Esophagus muscularis mucosa (tissue), 4 donors: ENCODE data around the gene DCLRE1B. TPM values are rescaled to one million over a fixed set of nuclear protein-coding genes. Genes with fewer than 3 reads are reported as not detected.

ENCODE experiments used
- DNase-seq: peaks from one replicate; pipeline ENCODE4 v3.0.0-alpha.2; 2017; ENCODE audit errors: extremely low spot score
- H3K27ac ChIP-seq, 4 donors: fragments of 200-600 bp; sonication (generic); replicated peaks in 1 of 4; 1 replicate in 3 of 4; 2 replicates in 1 of 4; pipeline ENCODE4 v1.5.1; 2016 to 2019; ENCODE audit warnings: mild to moderate bottlenecking in 1 of 4
- H3K27me3 ChIP-seq, 4 donors: fragments of 200-600 bp; sonication (generic); one replicate each; pipeline versions ENCODE4 v1.5.1 to v1.6.0; 2016 to 2019
- H3K36me3 ChIP-seq, 4 donors: fragments of 200-600 bp; sonication (generic); one replicate each; pipeline ENCODE4 v1.5.1; 2016 to 2019
- H3K4me1 ChIP-seq, 4 donors: fragments of 200-600 bp; sonication (generic); one replicate each; pipeline ENCODE4 v1.5.1; 2016 to 2019
- H3K4me3 ChIP-seq, 4 donors: fragments of 200-600 bp; sonication (generic); 1 replicate in 2 of 4; 2 replicates in 2 of 4; pipeline ENCODE4 v1.5.1; 2016 to 2019; ENCODE audit warnings: mild to moderate bottlenecking in 4 of 4, moderate library complexity in 1 of 4
- H3K9me3 ChIP-seq, 4 donors: fragments of 200-600 bp; sonication (generic); 1 replicate in 3 of 4; 2 replicates in 1 of 4; pipeline ENCODE4 v1.5.1; 2016 to 2019
- EP300 ChIP-seq: sonication (generic); formaldehyde crosslinking; IDR thresholded peaks from one replicate; pipeline ENCODE4 v1.6.1; 2017; ENCODE audit warnings: antibody characterized with exemption
- POLR2A ChIP-seq: fragments of 450-650 bp; IDR thresholded peaks from one replicate; pipeline ENCODE4 v1.6.1; 2017; ENCODE audit warnings: antibody characterized with exemption, moderate library complexity, mild to moderate bottlenecking, low read depth
- POLR2AphosphoS5 ChIP-seq, 2 donors: sonication (generic); formaldehyde crosslinking; IDR thresholded peaks; one replicate each; pipeline ENCODE4 v1.6.1; 2017; ENCODE audit warnings: antibody characterized with exemption in 2 of 2
- WGBS: methylation state at CpG from one replicate; pipeline ENCODE4 v1.1.5; 2018; 5-methylcytosine and 5-hydroxymethylcytosine counted together
- intact Hi-C: fragments of 100-400 bp; cut with DNase I; formaldehyde crosslinking; loops from one replicate; pipeline ENCODE4 v1.15.1; 2023
- total RNA-seq, 4 donors: library from RNA; depleted of rRNA; stranded (reverse); fragments of >200 nt; gene quantifications; one replicate each; pipeline versions ENCODE4 v1.1.0 to v1.2.1, GENCODE V29; 2016
- TF ChIP-seq, protein P1 (sequence below), 3 experiments: fragments of 200-600 bp in 2 of 3; fragments of 450-650 bp in 1 of 3; sonication (generic) in 2 of 3; IDR thresholded peaks; one replicate each; pipeline ENCODE4 v1.5.1; 2017 to 2019; ENCODE audit warnings: antibody characterized with exemption in 3 of 3, mild to moderate bottlenecking in 2 of 3, moderate library complexity in 1 of 3

The DCLRE1B gene
- total RNA-seq, 4 donors from 2014 or later, result 4.2 to 8.8 (median 5.5) TPM

DNA sequence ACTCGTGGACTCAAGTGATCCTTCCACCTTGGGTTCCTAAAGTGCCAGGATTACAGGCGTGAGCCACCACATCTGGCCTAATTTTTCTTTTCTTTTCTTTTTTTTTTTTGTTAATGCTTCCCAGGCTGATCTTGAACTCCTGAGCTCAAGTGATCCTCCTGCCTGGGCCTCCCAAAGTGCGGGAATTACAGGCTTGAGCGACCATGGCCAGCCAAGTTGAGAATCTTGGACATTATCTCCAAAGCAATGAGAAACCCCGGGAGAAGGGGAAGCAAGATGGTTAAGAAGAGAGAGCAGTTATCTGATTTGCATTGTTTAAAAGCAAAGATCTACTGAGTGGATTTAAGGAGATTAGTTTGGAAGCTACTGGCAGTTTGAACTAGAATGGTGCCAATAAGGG lies 33.1 kb downstream of the DCLRE1B start:
- Histone ChIP-seq H3K27ac (no peak overlapping the region), H3K4me3 (no peak overlapping the region), H3K36me3 (peaks cover 9 to 20% (median 18%) of the 10 kb centered on the region in 4 donors), H3K4me1 (peaks cover 30 to 74% (median 67%) of the 10 kb centered on the region in 4 donors), H3K9me3 (no peaks in the 10 kb centered on the region), H3K27me3 (no peaks in the 10 kb centered on the region)
- no peak for DNase-seq
- whole genome bisulfite sequencing, result 70% methylated on average over 5 of the region's 5 CpGs
- TF ChIP-seq POLR2AphosphoS5 (IDR thresholded peaks at IDR 0.05), result no peak
- TF ChIP-seq, protein P1, sequence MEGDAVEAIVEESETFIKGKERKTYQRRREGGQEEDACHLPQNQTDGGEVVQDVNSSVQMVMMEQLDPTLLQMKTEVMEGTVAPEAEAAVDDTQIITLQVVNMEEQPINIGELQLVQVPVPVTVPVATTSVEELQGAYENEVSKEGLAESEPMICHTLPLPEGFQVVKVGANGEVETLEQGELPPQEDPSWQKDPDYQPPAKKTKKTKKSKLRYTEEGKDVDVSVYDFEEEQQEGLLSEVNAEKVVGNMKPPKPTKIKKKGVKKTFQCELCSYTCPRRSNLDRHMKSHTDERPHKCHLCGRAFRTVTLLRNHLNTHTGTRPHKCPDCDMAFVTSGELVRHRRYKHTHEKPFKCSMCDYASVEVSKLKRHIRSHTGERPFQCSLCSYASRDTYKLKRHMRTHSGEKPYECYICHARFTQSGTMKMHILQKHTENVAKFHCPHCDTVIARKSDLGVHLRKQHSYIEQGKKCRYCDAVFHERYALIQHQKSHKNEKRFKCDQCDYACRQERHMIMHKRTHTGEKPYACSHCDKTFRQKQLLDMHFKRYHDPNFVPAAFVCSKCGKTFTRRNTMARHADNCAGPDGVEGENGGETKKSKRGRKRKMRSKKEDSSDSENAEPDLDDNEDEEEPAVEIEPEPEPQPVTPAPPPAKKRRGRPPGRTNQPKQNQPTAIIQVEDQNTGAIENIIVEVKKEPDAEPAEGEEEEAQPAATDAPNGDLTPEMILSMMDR (IDR thresholded peaks at IDR 0.05), result no peak
- no peak for TF ChIP-seq POLR2A
- TF ChIP-seq EP300, result no peak
- intact Hi-C loops, result no loop called here

DNA sequence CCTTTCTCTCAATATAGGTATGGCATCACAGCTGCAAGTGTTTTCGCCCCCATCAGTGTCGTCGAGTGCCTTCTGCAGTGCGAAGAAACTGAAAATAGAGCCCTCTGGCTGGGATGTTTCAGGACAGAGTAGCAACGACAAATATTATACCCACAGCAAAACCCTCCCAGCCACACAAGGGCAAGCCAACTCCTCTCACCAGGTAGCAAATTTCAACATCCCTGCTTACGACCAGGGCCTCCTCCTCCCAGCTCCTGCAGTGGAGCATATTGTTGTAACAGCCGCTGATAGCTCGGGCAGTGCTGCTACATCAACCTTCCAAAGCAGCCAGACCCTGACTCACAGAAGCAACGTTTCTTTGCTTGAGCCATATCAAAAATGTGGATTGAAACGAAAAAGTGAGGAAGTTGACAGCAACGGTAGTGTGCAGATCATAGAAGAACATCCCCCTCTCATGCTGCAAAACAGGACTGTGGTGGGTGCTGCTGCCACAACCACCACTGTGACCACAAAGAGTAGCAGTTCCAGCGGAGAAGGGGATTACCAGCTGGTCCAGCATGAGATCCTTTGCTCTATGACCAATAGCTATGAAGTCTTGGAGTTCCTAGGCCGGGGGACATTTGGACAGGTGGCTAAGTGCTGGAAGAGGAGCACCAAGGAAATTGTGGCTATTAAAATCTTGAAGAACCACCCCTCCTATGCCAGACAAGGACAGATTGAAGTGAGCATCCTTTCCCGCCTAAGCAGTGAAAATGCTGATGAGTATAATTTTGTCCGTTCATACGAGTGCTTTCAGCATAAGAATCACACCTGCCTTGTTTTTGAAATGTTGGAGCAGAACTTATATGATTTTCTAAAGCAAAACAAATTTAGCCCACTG lies 35.5 kb downstream of the DCLRE1B start:
- H3K9me3 ChIP-seq, result no peaks in the 10 kb centered on the region
- TF ChIP-seq POLR2A (no peak), EP300 (no peak), POLR2AphosphoS5 (IDR thresholded peaks at IDR 0.05) (no peak)
- TF ChIP-seq, protein P1 (IDR thresholded peaks at IDR 0.05), result no peak
- peaks cover 9 to 29% (median 24%) of the 10 kb centered on the region in 4 donors for H3K36me3 ChIP-seq
- H3K4me3 ChIP-seq, result no peak overlapping the region
- H3K4me1 ChIP-seq, result peaks cover 14 to 60% (median 50%) of the 10 kb centered on the region in 4 donors
- intact Hi-C loops, result loop anchor here (10.0 kb wide), 1 partner anchor 106 kb away; no protein-coding TSS in a partner anchor
- no peak overlapping the region for H3K27ac ChIP-seq
- no peaks in the 10 kb centered on the region for H3K27me3 ChIP-seq
- DNase-seq, result no peak
- WGBS, result 78% methylated on average over 16 of the region's 16 CpGs

DNA sequence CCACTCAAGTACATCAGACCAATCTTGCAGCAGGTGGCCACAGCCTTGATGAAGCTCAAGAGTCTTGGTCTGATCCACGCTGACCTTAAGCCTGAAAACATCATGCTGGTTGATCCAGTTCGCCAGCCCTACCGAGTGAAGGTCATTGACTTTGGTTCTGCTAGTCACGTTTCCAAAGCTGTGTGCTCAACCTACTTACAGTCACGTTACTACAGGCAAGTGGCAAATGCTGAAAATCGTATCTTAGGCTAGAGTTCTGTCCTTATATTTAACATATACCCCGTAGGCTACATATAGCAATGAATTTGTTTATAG lies 36.1 kb downstream of the DCLRE1B start:
- Histone ChIP-seq H3K27ac (no peak overlapping the region), H3K36me3 (peaks cover 9 to 29% (median 24%) of the 10 kb centered on the region in 4 donors), H3K4me1 (peaks cover 14 to 65% (median 56%) of the 10 kb centered on the region in 4 donors), H3K27me3 (no peaks in the 10 kb centered on the region), H3K9me3 (no peaks in the 10 kb centered on the region), H3K4me3 (no peak overlapping the region)
- 83% methylated on average over 7 of the region's 7 CpGs for WGBS
- no peak for DNase-seq
- intact Hi-C loops, result loop anchor here (10.0 kb wide), 1 partner anchor 106 kb away; no protein-coding TSS in a partner anchor
- TF ChIP-seq, protein P1 (IDR thresholded peaks at IDR 0.05), result no peak
- TF ChIP-seq EP300 (no peak), POLR2A (no peak), POLR2AphosphoS5 (IDR thresholded peaks at IDR 0.05) (no peak)

DNA sequence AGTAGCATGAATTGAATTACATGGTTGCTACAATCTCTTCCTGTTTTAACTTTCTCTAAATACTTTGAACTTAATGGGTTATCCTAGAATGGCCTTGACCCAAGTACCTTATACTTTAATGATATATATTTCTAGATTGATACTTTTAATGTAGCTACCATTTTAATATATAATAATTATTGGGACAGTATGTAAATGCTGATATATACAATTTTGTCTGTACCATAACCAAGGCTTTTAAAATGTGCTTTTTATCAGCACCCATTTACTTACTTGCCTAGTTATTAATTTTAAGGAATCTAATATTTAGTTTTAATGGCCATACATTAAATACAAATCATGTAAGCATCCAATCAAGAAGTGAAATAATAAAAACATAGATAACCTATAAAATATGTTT lies 37.4 kb downstream of the DCLRE1B start:
- no peaks in the 10 kb centered on the region for H3K27me3 ChIP-seq
- no peak for TF ChIP-seq POLR2AphosphoS5 (IDR thresholded peaks at IDR 0.05)
- TF ChIP-seq, protein P1 (IDR thresholded peaks at IDR 0.05), result no peak
- TF ChIP-seq EP300, result no peak
- H3K9me3 ChIP-seq, result no peaks in the 10 kb centered on the region
- H3K4me3 ChIP-seq, result no peak overlapping the region
- DNase-seq, result no peak
- H3K36me3 ChIP-seq, result peaks cover 9 to 29% (median 24%) of the 10 kb centered on the region in 4 donors
- H3K4me1 ChIP-seq, result peaks cover 21 to 64% (median 60%) of the 10 kb centered on the region in 4 donors
- no peak overlapping the region for H3K27ac ChIP-seq
- intact Hi-C loops, result loop anchor here (10.0 kb wide), 1 partner anchor 108 kb away; no protein-coding TSS in a partner anchor
